GOT3 (cell line): ENCODE measurements around the gene HMCES.

Experiments used
- DNase-seq: peaks from one replicate; lab custom pipeline; 2025; ENCODE audit warnings: mixed read lengths; lab: John Stamatoyannopoulos, UW

HMCES gene

GRCh38 chr3:129304146-129304961 lies 25.7 kb downstream of the HMCES start:
- DNase-seq = no peak

GRCh38 chr3:129304962-129305222 lies 26.2 kb downstream of the HMCES start:
- no peak for DNase-seq

GRCh38 chr3:129305592-129306091 lies 27.0 kb downstream of the HMCES start:
- peak; percentile 44 for DNase-seq

- no peak for DNase-seq
Measured at GRCh38 chr3:129308636-129309035, 30.0 kb downstream of the HMCES start.

- no peak for DNase-seq
Measured at GRCh38 chr3:129310111-129311011, 31.7 kb downstream of the HMCES start.

GRCh38 chr3:129311054-129311902 lies 32.6 kb downstream of the HMCES start:
- DNase-seq = no peak

GRCh38 chr3:129312021-129312639 lies 33.5 kb downstream of the HMCES start:
- DNase-seq = no peak

- no peak for DNase-seq
Measured at GRCh38 chr3:129312671-129313414, 34.2 kb downstream of the HMCES start.

- no peak for DNase-seq
Measured at GRCh38 chr3:129313415-129313664, 34.7 kb downstream of the HMCES start.

- no peak for DNase-seq
Measured at GRCh38 chr3:129313665-129314385, 35.2 kb downstream of the HMCES start.

GRCh38 chr3:129314386-129315222 lies 35.9 kb downstream of the HMCES start:
- peak; percentile 38 for DNase-seq

GRCh38 chr3:129315223-129315997 lies 36.7 kb downstream of the HMCES start:
- DNase-seq = no peak

- no peak for DNase-seq
Measured at GRCh38 chr3:129315998-129316247, 37.3 kb downstream of the HMCES start.

- DNase-seq = peak; percentile 53
Measured at GRCh38 chr3:129316248-129317013, 37.8 kb downstream of the HMCES start.

- DNase-seq = no peak
Measured at GRCh38 chr3:129317014-129317771, 38.5 kb downstream of the HMCES start.

GRCh38 chr3:129317848-129318247 lies 39.2 kb downstream of the HMCES start:
- DNase-seq = no peak

GRCh38 chr3:129318921-129319320 lies 40.3 kb downstream of the HMCES start:
- no peak for DNase-seq

- no peak for DNase-seq
Measured at GRCh38 chr3:129320261-129320660, 41.6 kb downstream of the HMCES start.
